GM19372 (cell line): ENCODE results near the gene RAMP1.
"Not testable (repeated sequence)": the region's sequence is repeated elsewhere in the genome, so short reads cannot be mapped to it uniquely, and the experiment has no call there.

Source experiments
- ATAC-seq: cut with Tn5 transposase; IDR thresholded peaks from one replicate; pipeline ENCODE4 v1.9.1; 2021; ENCODE audit warnings: mild to moderate bottlenecking, low read depth, moderate library complexity; ENCODE audit not compliant: unreplicated experiment

RAMP1 gene

GRCh38 chr2:237940828-237941227 lies 81.4 kb downstream of the RAMP1 start:
- no peak for ATAC-seq

- ATAC-seq: no peak
These were observed 81.8 kb downstream of the RAMP1 start for GRCh38 chr2:237941239-237941638.

- no peak for ATAC-seq
These were observed 83.1 kb downstream of the RAMP1 start for GRCh38 chr2:237942513-237942899.

GRCh38 chr2:237943395-237944094 lies 84.1 kb downstream of the RAMP1 start:
- no peak for ATAC-seq

- ATAC-seq: no peak
These were observed 84.9 kb downstream of the RAMP1 start for GRCh38 chr2:237944302-237944701.

- no peak for ATAC-seq
These were observed 87.0 kb downstream of the RAMP1 start for GRCh38 chr2:237946423-237946822.

- ATAC-seq: not testable (repeated sequence)
These were observed 91.9 kb downstream of the RAMP1 start for GRCh38 chr2:237951354-237951753.

- no peak for ATAC-seq
These were observed 92.5 kb downstream of the RAMP1 start for GRCh38 chr2:237951878-237952277.

GRCh38 chr2:237952851-237953250 lies 93.4 kb downstream of the RAMP1 start:
- no peak for ATAC-seq

GRCh38 chr2:237955640-237956401 lies 96.4 kb downstream of the RAMP1 start:
- no peak for ATAC-seq

GRCh38 chr2:237956402-237956736 lies 96.9 kb downstream of the RAMP1 start:
- no peak for ATAC-seq

- ATAC-seq: no peak
These were observed 102.2 kb downstream of the RAMP1 start for GRCh38 chr2:237961637-237962036.
